C4-2B (cell line): ENCODE measurements around the gene GABPB1.

Source experiments
- ZFX ChIP-seq: fragments of 450-650 bp; IDR thresholded peaks from 2 replicates; pipeline ENCODE4 v1.6.1; 2017
- TF ChIP-seq, protein P1 (sequence below): fragments of 450-650 bp; conservative IDR thresholded peaks from 2 replicates; pipeline ENCODE4 v1.5.1; 2017; ENCODE audit warnings: mild to moderate bottlenecking

DNA sequence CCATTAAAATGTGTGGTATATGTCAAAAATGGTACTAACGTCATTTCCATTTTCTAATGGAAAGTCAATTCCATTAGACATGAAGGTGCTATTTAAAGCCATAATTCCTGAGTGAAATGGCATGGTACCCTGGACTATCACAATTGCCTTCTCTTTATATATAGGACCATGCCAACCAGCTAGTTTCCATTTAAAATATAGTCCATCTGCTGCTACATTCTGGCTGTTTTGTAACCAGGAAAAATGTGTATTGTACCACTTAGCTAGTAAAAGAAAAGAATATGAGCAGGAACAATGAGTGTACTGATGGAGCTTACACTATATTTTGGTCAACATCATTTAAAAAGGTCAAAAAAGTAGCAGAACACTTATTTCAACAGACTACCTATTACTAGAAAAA lies 59.0 kb downstream of the GABPB1 start:
- TF ChIP-seq, protein P1, sequence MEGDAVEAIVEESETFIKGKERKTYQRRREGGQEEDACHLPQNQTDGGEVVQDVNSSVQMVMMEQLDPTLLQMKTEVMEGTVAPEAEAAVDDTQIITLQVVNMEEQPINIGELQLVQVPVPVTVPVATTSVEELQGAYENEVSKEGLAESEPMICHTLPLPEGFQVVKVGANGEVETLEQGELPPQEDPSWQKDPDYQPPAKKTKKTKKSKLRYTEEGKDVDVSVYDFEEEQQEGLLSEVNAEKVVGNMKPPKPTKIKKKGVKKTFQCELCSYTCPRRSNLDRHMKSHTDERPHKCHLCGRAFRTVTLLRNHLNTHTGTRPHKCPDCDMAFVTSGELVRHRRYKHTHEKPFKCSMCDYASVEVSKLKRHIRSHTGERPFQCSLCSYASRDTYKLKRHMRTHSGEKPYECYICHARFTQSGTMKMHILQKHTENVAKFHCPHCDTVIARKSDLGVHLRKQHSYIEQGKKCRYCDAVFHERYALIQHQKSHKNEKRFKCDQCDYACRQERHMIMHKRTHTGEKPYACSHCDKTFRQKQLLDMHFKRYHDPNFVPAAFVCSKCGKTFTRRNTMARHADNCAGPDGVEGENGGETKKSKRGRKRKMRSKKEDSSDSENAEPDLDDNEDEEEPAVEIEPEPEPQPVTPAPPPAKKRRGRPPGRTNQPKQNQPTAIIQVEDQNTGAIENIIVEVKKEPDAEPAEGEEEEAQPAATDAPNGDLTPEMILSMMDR, result no peak
- no peak for TF ChIP-seq ZFX
